PC-3 (cell line): ENCODE data around the gene IRAK3. TPM values are rescaled to one million over a fixed set of nuclear protein-coding genes. Genes with fewer than 3 reads are reported as not detected.
"Not testable (repeated sequence)": the region's sequence is repeated elsewhere in the genome, so short reads cannot be mapped to it uniquely, and the experiment has no call there.

Source experiments
- ATAC-seq: fragments of 200-7000 bp; cut with Tn5 transposase; 2 replicates; pipeline ENCODE4 v1.9.1; 2020; ENCODE audit warnings: mild to moderate bottlenecking, moderate library complexity
- BruUV-seq: library from RNA; stranded (reverse); fragments of 400-500 nt; replicated peaks from 2 replicates; lab custom pipeline; 2021; lab: Mats Ljungman, UMichigan
- CTCF ChIA-PET: fragments of 300-600 bp; sonication (Branson Sonifier 250); formaldehyde crosslinking; loops from one replicate; lab custom pipeline; 2022; ENCODE audit warnings: antibody characterized with exemption; lab: Charles Lee
- POLR2A ChIA-PET: fragments of 300-600 bp; sonication (Branson Sonifier 250); formaldehyde crosslinking; loops from one replicate; lab custom pipeline; 2022; ENCODE audit warnings: antibody characterized with exemption; ENCODE audit not compliant: unreplicated experiment; lab: Charles Lee
- DNase-seq: peaks from one replicate; pipeline ENCODE4 v3.0.0-alpha.2; 2015
- H2AFZ ChIP-seq: fragments of 300-600 bp; sonication (generic); 2 replicates; pipeline ENCODE4 v1.6.0; 2016; ENCODE audit warnings: antibody characterized with exemption, low read length
- H3F3A ChIP-seq: fragments of 300-600 bp; sonication (generic); one replicate; pipeline ENCODE4 v1.6.0; 2017; ENCODE audit warnings: antibody characterized with exemption, low read length, control low read depth, mild to moderate bottlenecking; ENCODE audit not compliant: unreplicated experiment
- H3K27ac ChIP-seq: fragments of 300-600 bp; sonication (generic); 2 replicates; pipeline ENCODE4 v1.5.1; 2016; ENCODE audit warnings: mild to moderate bottlenecking, low read length
- H3K27me3 ChIP-seq: fragments of 300-600 bp; sonication (generic); 2 replicates; pipeline ENCODE4 v1.6.1; 2016; ENCODE audit warnings: low read length, mixed read lengths
- H3K36me3 ChIP-seq: fragments of 300-600 bp; sonication (generic); 2 replicates; pipeline ENCODE4 v1.6.1; 2016; ENCODE audit warnings: low read depth, mixed run types, low read length, mixed read lengths
- H3K4me1 ChIP-seq: fragments of 300-600 bp; sonication (generic); 2 replicates; pipeline ENCODE4 v1.5.1; 2016; ENCODE audit warnings: low read length; ENCODE audit not compliant: insufficient read depth
- H3K4me2 ChIP-seq: fragments of 300-600 bp; sonication (generic); 2 replicates; pipeline ENCODE4 v1.6.0; 2016; ENCODE audit warnings: low read length
- H3K4me3 ChIP-seq: fragments of 300-600 bp; sonication (generic); 2 replicates; pipeline ENCODE4 v1.5.1; 2016; ENCODE audit warnings: mild to moderate bottlenecking, low read length, mixed read lengths
- H3K79me2 ChIP-seq: fragments of 300-600 bp; sonication (generic); 2 replicates; pipeline ENCODE4 v1.6.1; 2017; ENCODE audit warnings: low read length, mixed read lengths
- H3K9ac ChIP-seq: fragments of 300-600 bp; sonication (generic); 2 replicates; pipeline ENCODE4 v1.6.0; 2016; ENCODE audit warnings: mild to moderate bottlenecking, low read length
- H3K9me2 ChIP-seq: fragments of 300-600 bp; sonication (generic); replicated peaks from 2 replicates; pipeline ENCODE4 v1.6.1; 2016; ENCODE audit warnings: mixed run types, low read length, mixed read lengths
- H3K9me3 ChIP-seq: fragments of 300-600 bp; sonication (generic); 2 replicates; pipeline ENCODE4 v1.6.1; 2016; ENCODE audit warnings: low read length, mixed read lengths
- H4K20me1 ChIP-seq: fragments of 300-600 bp; sonication (generic); 2 replicates; pipeline ENCODE4 v1.6.1; 2016; ENCODE audit warnings: low read length, mixed read lengths
- EZH2 ChIP-seq: fragments of 300-600 bp; sonication (generic); IDR thresholded peaks from one replicate; pipeline ENCODE4 v1.6.1; 2017; ENCODE audit warnings: antibody characterized with exemption, mild to moderate bottlenecking, low read length; ENCODE audit not compliant: unreplicated experiment
- EZH2phosphoT487 ChIP-seq: fragments of 300-600 bp; sonication (generic); IDR thresholded peaks from 2 replicates; pipeline ENCODE4 v1.6.1; 2018; ENCODE audit warnings: mild to moderate bottlenecking, antibody characterized with exemption, low read length, borderline replicate concordance
- intact Hi-C: fragments of 100-400 bp; cut with micrococcal nuclease; formaldehyde crosslinking; loops from 2 replicates; pipeline ENCODE4 v1.9.0; 2023
- total RNA-seq: library from RNA; depleted of rRNA; stranded (reverse); fragments of >200 nt; gene quantifications from 2 replicates; pipeline ENCODE4 v1.2.3, GENCODE V29; 2014
- TF ChIP-seq, protein P1 (sequence below): fragments of 300-600 bp; sonication (generic); conservative IDR thresholded peaks from 2 replicates; pipeline ENCODE4 v1.5.1; 2017; ENCODE audit warnings: antibody characterized with exemption, low read depth, mild to moderate bottlenecking, low read length

Gene IRAK3
- total RNA-seq, 1 experiment from 2014 or later: not detected

DNA sequence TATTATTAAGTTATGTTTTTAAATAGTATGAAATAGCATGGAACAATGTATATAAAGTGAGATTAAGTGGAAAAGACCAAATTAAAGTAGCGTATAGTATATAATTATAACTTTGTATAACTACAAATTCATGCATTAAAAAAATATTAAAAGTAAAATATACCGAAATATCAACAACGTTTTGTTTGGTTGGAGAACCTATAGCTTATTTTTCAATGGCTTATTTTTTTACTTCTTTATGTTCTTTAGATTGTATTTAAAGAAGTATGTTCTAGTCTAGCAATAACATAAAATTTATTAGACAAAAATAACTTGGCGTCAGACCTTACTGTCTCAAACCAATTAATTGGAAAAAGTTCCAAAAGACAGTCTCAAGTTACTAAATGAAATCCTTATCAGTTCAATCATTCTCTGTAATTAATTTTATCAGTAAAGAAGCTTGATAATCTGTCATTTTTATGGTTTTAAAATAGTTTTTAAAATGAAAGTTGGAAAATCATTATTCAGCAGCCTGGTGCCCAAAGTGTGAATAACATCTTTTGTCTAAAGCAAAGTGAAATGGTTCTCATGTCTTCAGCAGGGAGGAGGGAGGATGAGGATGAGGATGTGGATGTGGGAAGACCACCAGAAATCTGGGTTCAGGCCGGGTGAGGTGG is 46.7 kb downstream of the IRAK3 start:
- H3K79me2 ChIP-seq: no peaks in the 10 kb centered on the region
- no peak overlapping the region for H2AFZ ChIP-seq
- H3K27me3 ChIP-seq: 0 out of 2 replicates have a peak, but pooled peaks cover 7% of the 10 kb centered on the region
- H3K9me3 ChIP-seq: no peaks in the 10 kb centered on the region
- DNase-seq (no peak), ATAC-seq (no peak)
- no peaks in the 10 kb centered on the region for H3K4me1 ChIP-seq
- ChIA-PET CTCF (no interaction called here), POLR2A (no interaction called here)
- no TSS peak for BruUV-seq
- H3K9ac ChIP-seq: no peak overlapping the region
- no peaks in the 10 kb centered on the region for H3F3A ChIP-seq
- H3K27ac ChIP-seq: no peak overlapping the region
- no peaks in the 10 kb centered on the region for H3K36me3 ChIP-seq
- H3K4me2 ChIP-seq: no peak overlapping the region
- no peaks in the 10 kb centered on the region for H3K9me2 ChIP-seq
- no peaks in the 10 kb centered on the region for H4K20me1 ChIP-seq
- TF ChIP-seq EZH2 (no peak), EZH2phosphoT487 (no peak)
- TF ChIP-seq, protein P1, sequence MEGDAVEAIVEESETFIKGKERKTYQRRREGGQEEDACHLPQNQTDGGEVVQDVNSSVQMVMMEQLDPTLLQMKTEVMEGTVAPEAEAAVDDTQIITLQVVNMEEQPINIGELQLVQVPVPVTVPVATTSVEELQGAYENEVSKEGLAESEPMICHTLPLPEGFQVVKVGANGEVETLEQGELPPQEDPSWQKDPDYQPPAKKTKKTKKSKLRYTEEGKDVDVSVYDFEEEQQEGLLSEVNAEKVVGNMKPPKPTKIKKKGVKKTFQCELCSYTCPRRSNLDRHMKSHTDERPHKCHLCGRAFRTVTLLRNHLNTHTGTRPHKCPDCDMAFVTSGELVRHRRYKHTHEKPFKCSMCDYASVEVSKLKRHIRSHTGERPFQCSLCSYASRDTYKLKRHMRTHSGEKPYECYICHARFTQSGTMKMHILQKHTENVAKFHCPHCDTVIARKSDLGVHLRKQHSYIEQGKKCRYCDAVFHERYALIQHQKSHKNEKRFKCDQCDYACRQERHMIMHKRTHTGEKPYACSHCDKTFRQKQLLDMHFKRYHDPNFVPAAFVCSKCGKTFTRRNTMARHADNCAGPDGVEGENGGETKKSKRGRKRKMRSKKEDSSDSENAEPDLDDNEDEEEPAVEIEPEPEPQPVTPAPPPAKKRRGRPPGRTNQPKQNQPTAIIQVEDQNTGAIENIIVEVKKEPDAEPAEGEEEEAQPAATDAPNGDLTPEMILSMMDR: no peak
- intact Hi-C loops: no loop called here
- no peak overlapping the region for H3K4me3 ChIP-seq

DNA sequence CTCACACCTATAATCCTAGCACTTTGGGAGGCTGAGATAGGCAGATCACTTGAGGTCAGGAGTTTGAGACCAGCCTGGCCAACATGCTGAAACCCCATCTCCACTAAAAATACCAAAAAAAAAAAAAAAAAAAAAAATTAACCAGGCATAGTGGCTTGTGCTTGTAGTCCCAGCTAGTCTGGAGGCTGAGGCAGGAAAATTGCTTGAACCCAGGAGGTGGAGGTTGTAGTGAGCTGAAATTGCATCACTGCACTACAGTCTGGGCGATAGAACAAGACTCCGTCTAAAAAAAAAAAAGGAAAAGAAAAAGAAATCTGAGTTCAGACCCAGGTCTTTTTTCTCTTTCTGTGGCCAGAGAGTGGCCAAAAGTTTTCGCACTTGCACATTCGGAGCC is 47.3 kb downstream of the IRAK3 start:
- H3K4me1 ChIP-seq, H3F3A ChIP-seq, CTCF ChIA-PET, H3K36me3 ChIP-seq, H3K9me3 ChIP-seq, H3K79me2 ChIP-seq, BruUV-seq, H3K4me3 ChIP-seq, DNase-seq, H3K9ac ChIP-seq, H3K27me3 ChIP-seq, H2AFZ ChIP-seq, H3K9me2 ChIP-seq, H3K4me2 ChIP-seq, ATAC-seq, H4K20me1 ChIP-seq, intact Hi-C loops, POLR2A ChIA-PET, H3K27ac ChIP-seq: not testable (repeated sequence)

DNA sequence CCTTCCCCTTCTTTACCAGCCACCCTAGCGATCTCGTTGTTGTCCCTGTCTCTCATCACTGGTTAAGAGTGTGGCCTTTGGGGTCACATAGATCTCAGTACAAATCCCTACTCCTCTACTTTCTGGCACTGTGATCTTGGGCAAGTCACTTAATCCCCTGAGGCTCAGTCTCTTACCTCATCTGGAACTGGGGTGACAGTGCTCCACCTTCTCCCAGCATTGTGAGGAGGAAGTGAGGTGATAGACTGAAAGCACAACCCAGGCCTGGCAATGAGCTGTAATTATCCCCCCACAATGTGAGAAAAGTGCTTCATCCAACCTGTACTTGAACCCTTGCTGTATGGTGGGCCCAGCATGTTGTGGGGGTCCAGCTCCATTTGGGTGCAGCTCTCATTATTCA is 48.0 kb downstream of the IRAK3 start:
- Histone ChIP-seq H3K9me2 (no peaks in the 10 kb centered on the region), H3K9me3 (no peaks in the 10 kb centered on the region), H3F3A (no peaks in the 10 kb centered on the region), H3K4me1 (no peaks in the 10 kb centered on the region), H3K4me3 (no peak overlapping the region), H3K27me3 (0 out of 2 replicates have a peak, but pooled peaks cover 4% of the 10 kb centered on the region), H3K36me3 (no peaks in the 10 kb centered on the region), H3K4me2 (no peak overlapping the region), H3K27ac (no peak overlapping the region), H3K9ac (no peak overlapping the region), H3K79me2 (no peaks in the 10 kb centered on the region), H2AFZ (no peak overlapping the region), H4K20me1 (no peaks in the 10 kb centered on the region)
- DNase-seq (no peak), ATAC-seq (no peak)
- CTCF ChIA-PET: no interaction called here
- POLR2A ChIA-PET: no interaction called here
- no TSS peak for BruUV-seq
- intact Hi-C loops: no loop called here
- TF ChIP-seq EZH2: no peak
- TF ChIP-seq EZH2phosphoT487: no peak
- TF ChIP-seq, protein P1: no peak
